Neutrophil (primary cell): ENCODE measurements around the gene NISCH.

Experiments
- H3K27ac ChIP-seq: fragments of 200-600 bp; sonication (generic); 2 replicates; pipeline ENCODE4 v1.5.1; 2016; ENCODE audit warnings: mild to moderate bottlenecking, moderate library complexity
- H3K27me3 ChIP-seq: fragments of 200-600 bp; sonication (generic); 2 replicates; pipeline ENCODE4 v1.6.0; 2016; ENCODE audit warnings: mild to moderate bottlenecking
- H3K36me3 ChIP-seq: fragments of 200-600 bp; sonication (generic); 2 replicates; pipeline ENCODE4 v1.5.1; 2017
- H3K4me1 ChIP-seq, 2 experiments: fragments of 200-600 bp in 1 of 2; sonication (generic) in 1 of 2; 1 replicate in 1 of 2; 2 replicates in 1 of 2; pipeline versions ENCODE4 v1.5.1 to v1.6.1; 2013 to 2016; ENCODE audit warnings: low read depth in 1 of 2, low read length in 1 of 2, mild to moderate bottlenecking in 1 of 2, moderate library complexity in 1 of 2; ENCODE audit not compliant: control insufficient read depth in 1 of 2, insufficient read depth in 1 of 2
- H3K4me3 ChIP-seq, 2 experiments: fragments of 200-600 bp in 1 of 2; sonication (generic) in 1 of 2; 1 replicate in 1 of 2; 2 replicates in 1 of 2; pipeline ENCODE4 v1.5.1; 2013 to 2016; ENCODE audit warnings: low read depth in 1 of 2, low read length in 1 of 2, mild to moderate bottlenecking in 1 of 2, moderate library complexity in 1 of 2
- H3K9me3 ChIP-seq: fragments of 200-600 bp; sonication (generic); 2 replicates; pipeline ENCODE4 v1.5.1; 2016
- TF ChIP-seq, protein P1 (sequence below): fragments of 200-600 bp; sonication (generic); IDR thresholded peaks from 2 replicates; pipeline ENCODE4 v1.5.1; 2016; ENCODE audit warnings: antibody characterized with exemption

NISCH gene

DNA sequence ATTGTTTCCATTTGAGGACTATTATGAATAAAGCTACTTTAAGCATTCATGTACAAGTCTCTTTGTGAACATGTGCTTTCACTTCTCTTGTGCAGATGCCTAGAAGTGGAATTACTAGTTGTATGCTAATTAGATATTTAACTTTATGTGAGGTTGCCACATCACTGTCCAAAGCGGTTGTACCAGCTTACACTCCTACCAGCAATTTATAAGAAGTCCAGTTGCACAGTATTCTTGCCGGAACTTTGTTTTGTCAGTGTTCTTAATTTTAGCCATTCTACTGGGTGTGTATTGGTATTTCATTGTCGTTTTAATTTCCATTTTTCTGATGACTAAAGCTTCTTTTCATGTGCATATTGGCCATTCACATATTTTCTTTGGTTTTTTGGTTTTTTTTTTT lies 39.6 kb upstream of the NISCH start:
- H3K36me3 ChIP-seq: peaks cover 7% of the 10 kb centered on the region
- TF ChIP-seq, protein P1, sequence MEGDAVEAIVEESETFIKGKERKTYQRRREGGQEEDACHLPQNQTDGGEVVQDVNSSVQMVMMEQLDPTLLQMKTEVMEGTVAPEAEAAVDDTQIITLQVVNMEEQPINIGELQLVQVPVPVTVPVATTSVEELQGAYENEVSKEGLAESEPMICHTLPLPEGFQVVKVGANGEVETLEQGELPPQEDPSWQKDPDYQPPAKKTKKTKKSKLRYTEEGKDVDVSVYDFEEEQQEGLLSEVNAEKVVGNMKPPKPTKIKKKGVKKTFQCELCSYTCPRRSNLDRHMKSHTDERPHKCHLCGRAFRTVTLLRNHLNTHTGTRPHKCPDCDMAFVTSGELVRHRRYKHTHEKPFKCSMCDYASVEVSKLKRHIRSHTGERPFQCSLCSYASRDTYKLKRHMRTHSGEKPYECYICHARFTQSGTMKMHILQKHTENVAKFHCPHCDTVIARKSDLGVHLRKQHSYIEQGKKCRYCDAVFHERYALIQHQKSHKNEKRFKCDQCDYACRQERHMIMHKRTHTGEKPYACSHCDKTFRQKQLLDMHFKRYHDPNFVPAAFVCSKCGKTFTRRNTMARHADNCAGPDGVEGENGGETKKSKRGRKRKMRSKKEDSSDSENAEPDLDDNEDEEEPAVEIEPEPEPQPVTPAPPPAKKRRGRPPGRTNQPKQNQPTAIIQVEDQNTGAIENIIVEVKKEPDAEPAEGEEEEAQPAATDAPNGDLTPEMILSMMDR: no peak
- H3K9me3 ChIP-seq: no peaks in the 10 kb centered on the region
- H3K4me3 ChIP-seq: no peak overlapping the region
- no peak overlapping the region for H3K27ac ChIP-seq
- no peaks in the 10 kb centered on the region for H3K27me3 ChIP-seq
- peaks cover 13 to 17% of the 10 kb centered on the region in 2 experiments for H3K4me1 ChIP-seq

DNA sequence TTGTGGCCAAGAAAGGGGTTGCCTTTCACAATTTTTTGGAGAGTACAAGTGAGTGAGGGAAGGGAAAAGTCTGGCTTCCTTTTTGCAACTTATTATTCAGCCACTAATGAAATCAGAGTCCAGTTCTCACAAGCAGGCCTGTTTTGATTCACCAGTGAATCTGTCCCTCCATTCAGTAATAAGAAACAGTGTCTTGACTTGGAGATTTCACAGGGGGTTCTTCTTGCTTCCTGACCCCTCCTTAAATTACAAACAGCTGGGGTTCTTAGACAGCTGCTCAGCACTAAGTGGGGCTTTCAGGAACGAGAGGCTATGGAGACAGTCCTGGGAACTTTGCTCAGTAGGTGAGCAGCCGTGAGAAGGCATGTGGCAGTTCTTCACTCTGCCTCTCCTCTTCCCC lies 35.0 kb upstream of the NISCH start:
- Histone ChIP-seq H3K27me3 (no peaks in the 10 kb centered on the region), H3K9me3 (no peaks in the 10 kb centered on the region), H3K27ac (no peak overlapping the region), H3K4me3 (no peak overlapping the region), H3K4me1 (no peaks in the 10 kb centered on the region), H3K36me3 (peaks cover 13% of the 10 kb centered on the region)
- TF ChIP-seq, protein P1: no peak

DNA sequence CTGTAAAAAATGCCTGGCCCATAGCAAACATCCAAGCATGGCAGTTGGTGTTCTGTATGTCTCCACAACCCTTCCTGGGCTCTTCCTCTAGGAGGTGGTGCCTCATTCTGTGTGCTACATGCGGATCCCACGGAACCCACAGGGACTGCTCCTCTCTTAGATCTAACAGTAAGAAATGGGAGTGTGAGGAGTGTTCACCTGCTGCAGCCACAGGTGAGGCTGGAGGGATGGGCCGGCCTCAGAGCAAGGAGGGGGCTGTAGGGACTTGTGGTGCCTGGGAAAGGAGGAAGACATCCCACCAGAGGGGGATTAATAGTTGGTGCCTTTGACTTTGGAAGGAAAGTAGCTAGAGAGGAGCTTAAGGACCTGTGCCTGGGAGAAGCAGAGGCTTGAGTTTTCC lies 32.7 kb upstream of the NISCH start:
- Histone ChIP-seq H3K27ac (no peak overlapping the region), H3K4me1 (no peaks in the 10 kb centered on the region), H3K9me3 (no peaks in the 10 kb centered on the region), H3K4me3 (no peak overlapping the region), H3K27me3 (no peaks in the 10 kb centered on the region), H3K36me3 (peaks cover 13% of the 10 kb centered on the region)
- TF ChIP-seq, protein P1: no peak

DNA sequence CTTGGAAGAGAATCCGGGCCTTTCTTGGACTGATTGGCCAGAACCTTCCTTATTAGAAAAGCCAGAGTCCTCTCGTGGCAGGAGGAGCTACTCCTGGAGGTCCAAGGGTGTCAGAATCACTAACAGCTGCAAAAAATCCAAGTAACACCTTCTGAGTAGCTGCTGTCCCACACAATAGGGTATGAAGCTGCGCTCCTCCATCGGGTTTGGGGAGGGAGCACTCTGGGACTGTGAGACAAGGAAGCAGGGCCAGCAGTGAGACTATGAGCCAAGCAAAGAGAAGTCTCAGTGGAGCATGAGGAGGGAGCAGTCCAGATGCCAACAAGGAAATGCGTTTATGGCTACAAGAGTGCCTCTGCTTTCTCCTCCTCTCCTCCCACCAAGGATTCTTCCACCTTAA lies 32.2 kb upstream of the NISCH start:
- H3K4me1 ChIP-seq: no peaks in the 10 kb centered on the region
- TF ChIP-seq, protein P1: no peak

DNA sequence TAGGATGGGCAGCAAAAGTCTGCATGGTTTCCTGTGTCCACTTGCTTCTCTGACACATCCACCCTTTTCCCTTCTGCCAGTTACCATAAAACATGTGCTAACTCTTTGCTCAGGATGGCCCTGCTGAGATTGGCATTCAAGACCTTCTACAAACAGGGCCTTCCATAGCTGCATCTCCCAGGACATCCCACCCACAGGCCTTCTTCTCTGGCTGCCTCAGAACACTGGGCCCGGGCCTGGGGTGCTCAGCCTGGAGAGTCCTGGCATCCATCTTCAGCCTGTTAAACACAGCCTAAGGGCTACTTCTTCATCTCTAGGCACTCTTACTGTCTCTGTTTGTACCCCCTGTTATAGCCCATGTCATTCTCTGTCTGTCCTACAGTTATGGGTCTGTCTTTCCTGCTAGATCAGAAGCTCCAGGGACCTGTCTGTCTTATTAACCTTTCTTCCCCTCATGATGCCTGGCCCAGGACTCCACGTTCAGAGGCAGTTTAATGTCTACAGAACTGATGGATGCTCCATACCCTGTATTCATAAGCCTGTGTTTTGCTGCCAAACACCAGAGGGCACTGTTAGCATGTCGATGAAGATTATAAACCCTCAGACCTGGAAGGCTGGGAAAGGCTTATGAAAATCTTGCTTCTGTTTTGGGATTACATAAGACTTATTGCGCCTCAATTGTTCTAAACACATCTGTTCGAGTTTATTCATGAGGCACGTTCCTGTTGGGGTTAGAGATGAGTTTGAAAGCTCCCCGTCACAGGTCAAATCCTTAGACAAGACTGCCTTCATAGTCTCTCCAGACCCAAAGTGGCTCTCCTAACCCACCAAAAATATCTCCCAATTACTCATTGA lies 27.0 kb upstream of the NISCH start:
- TF ChIP-seq, protein P1: no peak
- Histone ChIP-seq H3K36me3 (no peaks in the 10 kb centered on the region), H3K27ac (no peak overlapping the region), H3K27me3 (peaks cover 4% of the 10 kb centered on the region), H3K4me1 (no peaks in the 10 kb centered on the region), H3K9me3 (no peaks in the 10 kb centered on the region), H3K4me3 (no peak overlapping the region)

More for the DNA sequence above, 32.2 kb upstream of the NISCH start:
- no peak overlapping the region for H3K27ac ChIP-seq
- no peaks in the 10 kb centered on the region for H3K27me3 ChIP-seq
- H3K36me3 ChIP-seq: peaks cover 13% of the 10 kb centered on the region
- no peak overlapping the region for H3K4me3 ChIP-seq
- no peaks in the 10 kb centered on the region for H3K9me3 ChIP-seq
